Mesenchymal stem cell (in vitro differentiated cells and primary cell): ENCODE results near the gene DHX16. TPM values are rescaled to one million over a fixed set of nuclear protein-coding genes. Genes with fewer than 3 reads are reported as not detected.
"Not testable (repeated sequence)": the region's sequence is repeated elsewhere in the genome, so short reads cannot be mapped to it uniquely, and the experiment has no call there.

Experiments
- DNase-seq: peaks from one replicate; pipeline ENCODE4 v3.0.0-alpha.2; 2013
- H2AFZ ChIP-seq: one replicate; pipeline ENCODE4 v1.6.1; 2013; ENCODE audit warnings: low read depth, mild to moderate bottlenecking, control low read depth, inconsistent platforms, low read length, moderate library complexity
- H2AK5ac ChIP-seq: 2 replicates; pipeline ENCODE4 v1.6.1; 2013; ENCODE audit warnings: low read length, moderate library complexity, mild to moderate bottlenecking, inconsistent platforms; ENCODE audit not compliant: severe bottlenecking
- H2BK120ac ChIP-seq: one replicate; pipeline ENCODE4 v1.6.1; 2013; ENCODE audit warnings: low read depth, mild to moderate bottlenecking, inconsistent platforms, low read length, moderate library complexity
- H2BK12ac ChIP-seq, 2 experiments: one replicate each; pipeline ENCODE4 v1.6.1; 2013; ENCODE audit warnings: inconsistent platforms in 2 of 2, low read length in 2 of 2, mild to moderate bottlenecking in 2 of 2, moderate library complexity in 2 of 2, control low read depth in 1 of 2
- H2BK15ac ChIP-seq: one replicate; pipeline ENCODE4 v1.6.1; 2013; ENCODE audit warnings: mild to moderate bottlenecking, low read depth, inconsistent platforms; ENCODE audit not compliant: poor library complexity, severe bottlenecking
- H2BK5ac ChIP-seq: 2 replicates; pipeline ENCODE4 v1.6.1; 2013; ENCODE audit warnings: low read depth, mild to moderate bottlenecking, low read length, control low read depth, inconsistent platforms; ENCODE audit not compliant: poor library complexity, severe bottlenecking
- H3K14ac ChIP-seq, 2 experiments: one replicate each; pipeline ENCODE4 v1.6.1; 2013; ENCODE audit warnings: inconsistent platforms in 2 of 2, low read length in 2 of 2, control low read depth in 1 of 2, mild to moderate bottlenecking in 1 of 2, moderate library complexity in 1 of 2
- H3K18ac ChIP-seq, 2 experiments: one replicate each; pipeline ENCODE4 v1.6.1; 2013; ENCODE audit warnings: inconsistent platforms in 2 of 2, low read length in 2 of 2, control low read depth in 1 of 2, low read depth in 1 of 2, mild to moderate bottlenecking in 1 of 2
- H3K23ac ChIP-seq, 2 experiments: one replicate each; pipeline ENCODE4 v1.6.1; 2013; ENCODE audit warnings: inconsistent platforms in 2 of 2, low read length in 2 of 2, mild to moderate bottlenecking in 2 of 2, moderate library complexity in 2 of 2, control low read depth in 1 of 2
- H3K27ac ChIP-seq: 2 replicates; pipeline ENCODE4 v1.5.1; 2013; ENCODE audit warnings: mild to moderate bottlenecking, moderate library complexity, low read length, control low read depth, inconsistent platforms; ENCODE audit not compliant: poor library complexity, severe bottlenecking
- H3K27me3 ChIP-seq, 2 experiments: 2 replicates each; pipeline versions ENCODE4 v1.6.1 to v1.7.0; 2013; ENCODE audit warnings: low read length in 2 of 2, mild to moderate bottlenecking in 2 of 2, moderate library complexity in 2 of 2, control low read depth in 1 of 2, inconsistent platforms in 1 of 2; ENCODE audit not compliant: control insufficient read depth in 1 of 2, insufficient read depth in 1 of 2
- H3K36me3 ChIP-seq, 2 experiments: 2 replicates each; pipeline versions ENCODE4 v1.6.1 to v1.7.0; 2013; ENCODE audit warnings: low read length in 2 of 2, control low read depth in 1 of 2, inconsistent platforms in 1 of 2, low read depth in 1 of 2, mild to moderate bottlenecking in 1 of 2; ENCODE audit not compliant: insufficient read depth in 2 of 2, control insufficient read depth in 1 of 2
- H3K4ac ChIP-seq, 2 experiments: one replicate each; pipeline ENCODE4 v1.6.1; 2013; ENCODE audit warnings: inconsistent platforms in 2 of 2, low read length in 2 of 2, mild to moderate bottlenecking in 2 of 2, moderate library complexity in 2 of 2, control low read depth in 1 of 2, low read depth in 1 of 2
- H3K4me1 ChIP-seq: 2 replicates; pipeline ENCODE4 v1.6.1; 2013; ENCODE audit warnings: low read depth, low read length, control low read depth; ENCODE audit not compliant: control insufficient read depth, insufficient read depth
- H3K4me2 ChIP-seq: 2 replicates; pipeline ENCODE4 v1.6.1; 2013; ENCODE audit warnings: low read length, mild to moderate bottlenecking, inconsistent platforms; ENCODE audit not compliant: poor library complexity, severe bottlenecking
- H3K4me3 ChIP-seq, 2 experiments: 2 replicates each; pipeline versions ENCODE4 v1.5.1 to v1.7.0; 2013; ENCODE audit warnings: low read length in 2 of 2, mild to moderate bottlenecking in 2 of 2, control low read depth in 1 of 2, low read depth in 1 of 2; ENCODE audit not compliant: insufficient read depth in 1 of 2
- H3K79me1 ChIP-seq: replicated peaks from 2 replicates; pipeline ENCODE4 v1.6.1; 2013; ENCODE audit warnings: mild to moderate bottlenecking, control low read depth, low read length, inconsistent platforms; ENCODE audit not compliant: poor library complexity, severe bottlenecking
- H3K9ac ChIP-seq: 2 replicates; pipeline ENCODE4 v1.7.0; 2013; ENCODE audit warnings: mild to moderate bottlenecking, low read length, moderate library complexity
- H3K9me3 ChIP-seq: 2 replicates; pipeline ENCODE4 v1.7.0; 2013; ENCODE audit warnings: mild to moderate bottlenecking, low read length; ENCODE audit not compliant: control insufficient read depth
- H4K8ac ChIP-seq: one replicate; pipeline ENCODE4 v1.6.1; 2013; ENCODE audit warnings: inconsistent platforms, mild to moderate bottlenecking, low read length, moderate library complexity
- H4K91ac ChIP-seq: one replicate; pipeline ENCODE4 v1.6.1; 2013; ENCODE audit warnings: mild to moderate bottlenecking, low read length, inconsistent platforms
- WGBS: methylation state at CpG from one replicate; pipeline ENCODE4 v1.1.7; 2013; ENCODE audit warnings: mixed read lengths; 5-methylcytosine and 5-hydroxymethylcytosine counted together
- polyA plus RNA-seq, 2 experiments: library from polyadenylated mRNA; stranded (reverse); fragments of 200-250 nt; gene quantifications; one replicate each; pipeline ENCODE4 v1.2.3, GENCODE V29; 2013

The DHX16 gene
- 18.7 TPM for polyA plus RNA-seq (2013, experiment 1 of 2)
- 18.8 TPM for polyA plus RNA-seq (2013, experiment 2 of 2)

DNA sequence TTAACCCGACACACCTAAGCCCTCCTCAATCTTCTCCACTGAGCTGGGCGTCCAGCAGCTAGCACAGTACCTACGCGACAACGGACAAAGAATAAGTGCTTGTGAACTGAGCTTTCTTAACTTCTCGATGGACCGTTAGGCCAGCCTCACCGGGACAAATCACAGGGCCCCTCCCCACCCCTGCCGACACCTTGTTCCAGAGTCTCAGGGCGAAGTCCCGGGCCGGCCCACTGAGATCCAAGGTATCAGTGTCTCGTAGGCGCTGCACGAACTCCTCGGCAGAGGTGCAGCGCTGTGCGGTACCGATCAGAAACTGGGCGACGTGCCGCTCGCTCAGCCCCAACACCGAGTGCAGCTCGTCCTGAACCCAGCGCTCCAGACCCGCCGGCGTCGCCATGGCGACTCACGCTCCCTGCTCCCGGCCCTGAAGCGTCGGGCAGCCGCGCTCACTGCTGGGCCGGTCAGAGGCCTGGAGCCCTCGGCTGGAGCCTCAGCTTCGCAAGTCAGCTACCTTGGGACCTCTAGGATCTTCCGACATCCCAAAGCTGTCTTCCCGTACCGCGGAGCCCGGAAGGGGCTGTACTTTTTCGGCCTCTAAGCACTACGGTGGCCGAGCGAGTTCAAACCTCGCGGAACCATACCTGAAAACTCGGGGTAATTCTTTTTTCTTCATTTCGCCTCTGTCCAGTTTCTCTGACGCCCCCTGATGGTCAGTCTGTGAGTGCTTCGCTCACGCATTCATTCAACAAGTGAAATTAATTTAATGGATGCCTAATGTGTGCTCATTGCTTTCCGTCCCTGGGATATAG lies at the start of gene DHX16:
Gene DHX16 (minus strand): TSS at position 562 of the 809 bp plus-strand sequence. CDS start 165 bp downstream, at position 397.
- H3K27ac ChIP-seq: peak within 1 kb of the TSS; percentile 19
- H2BK15ac ChIP-seq: peak within 1 kb of the TSS; percentile 66
- no peak within 1 kb of the TSS for H2BK120ac ChIP-seq
- peak within 1 kb of the TSS; percentile 70 for H4K8ac ChIP-seq
- H3K4me2 ChIP-seq: peak within 1 kb of the TSS; percentile 87
- peak within 1 kb of the TSS; percentile 3 for H2BK5ac ChIP-seq
- H2AK5ac ChIP-seq: no peak within 1 kb of the TSS
- peak within 1 kb of the TSS; percentile 98 for H3K9ac ChIP-seq
- peak within 1 kb of the TSS in 1 of 2 experiments; percentile 95 for H3K14ac ChIP-seq
- DNase-seq: peak; percentile 99
- H3K9me3 ChIP-seq: no peaks in the 10 kb centered on the region
- H3K18ac ChIP-seq: peak within 1 kb of the TSS; percentile 23 to 71
- peak within 1 kb of the TSS; percentile 74 for H2AFZ ChIP-seq
- H3K27me3 ChIP-seq: no peaks in the 10 kb centered on the region
- peak within 1 kb of the TSS; percentile 5 for H4K91ac ChIP-seq
- peak within 1 kb of the TSS in 1 of 2 experiments; percentile 63 for H3K23ac ChIP-seq
- H3K4me1 ChIP-seq: peaks cover 10% of the 10 kb centered on the region
- peak within 1 kb of the TSS; percentile 88 to 98 for H3K4me3 ChIP-seq
- no peak within 1 kb of the TSS for H2BK12ac ChIP-seq
- H3K36me3 ChIP-seq: peaks cover 37 to 46% of the 10 kb centered on the region in 2 experiments
- under 1% methylated on average over 54 of the region's 57 CpGs for WGBS
- peak within 1 kb of the TSS; percentile 72 to 83 for H3K4ac ChIP-seq
- peaks cover 19% of the 10 kb centered on the region for H3K79me1 ChIP-seq

DNA sequence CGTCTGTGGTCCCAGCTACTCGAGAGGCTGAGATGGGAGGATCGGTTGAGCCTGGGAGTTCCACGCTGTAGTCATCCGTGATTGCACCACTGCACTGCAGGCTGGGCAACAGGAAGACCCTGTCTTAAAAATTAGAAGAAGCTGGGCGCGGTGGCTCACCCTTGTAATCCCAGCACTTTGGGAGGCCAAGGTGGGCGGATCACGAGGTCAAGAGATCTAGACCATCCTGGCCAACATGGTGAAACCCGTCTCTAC lies 49.1 kb upstream of the DHX16 start:
- H3K27ac ChIP-seq: peak overlapping the region; percentile 97
- peaks cover 33 to 42% of the 10 kb centered on the region in 2 experiments for H3K36me3 ChIP-seq
- not testable (repeated sequence) for H3K27me3 ChIP-seq, H2BK15ac ChIP-seq, H3K23ac ChIP-seq, H2AK5ac ChIP-seq, H4K91ac ChIP-seq, H2BK120ac ChIP-seq, H3K79me1 ChIP-seq, H3K9me3 ChIP-seq, H3K14ac ChIP-seq, H2AFZ ChIP-seq, H2BK12ac ChIP-seq, H4K8ac ChIP-seq
- H3K9ac ChIP-seq: peak overlapping the region; percentile 96
- 3% methylated on average over 10 of the region's 10 CpGs for WGBS
- H3K4ac ChIP-seq: peak overlapping the region in 1 of 2 experiments; percentile 98
- H3K18ac ChIP-seq: peak overlapping the region; percentile 3 to 84
- peak overlapping the region; percentile 67 for H3K4me2 ChIP-seq
- peaks cover 16% of the 10 kb centered on the region for H3K4me1 ChIP-seq
- DNase-seq: peak; percentile 59
- H3K4me3 ChIP-seq: peak overlapping the region; percentile 84 to 87
- H2BK5ac ChIP-seq: peak overlapping the region; percentile 76

DNA sequence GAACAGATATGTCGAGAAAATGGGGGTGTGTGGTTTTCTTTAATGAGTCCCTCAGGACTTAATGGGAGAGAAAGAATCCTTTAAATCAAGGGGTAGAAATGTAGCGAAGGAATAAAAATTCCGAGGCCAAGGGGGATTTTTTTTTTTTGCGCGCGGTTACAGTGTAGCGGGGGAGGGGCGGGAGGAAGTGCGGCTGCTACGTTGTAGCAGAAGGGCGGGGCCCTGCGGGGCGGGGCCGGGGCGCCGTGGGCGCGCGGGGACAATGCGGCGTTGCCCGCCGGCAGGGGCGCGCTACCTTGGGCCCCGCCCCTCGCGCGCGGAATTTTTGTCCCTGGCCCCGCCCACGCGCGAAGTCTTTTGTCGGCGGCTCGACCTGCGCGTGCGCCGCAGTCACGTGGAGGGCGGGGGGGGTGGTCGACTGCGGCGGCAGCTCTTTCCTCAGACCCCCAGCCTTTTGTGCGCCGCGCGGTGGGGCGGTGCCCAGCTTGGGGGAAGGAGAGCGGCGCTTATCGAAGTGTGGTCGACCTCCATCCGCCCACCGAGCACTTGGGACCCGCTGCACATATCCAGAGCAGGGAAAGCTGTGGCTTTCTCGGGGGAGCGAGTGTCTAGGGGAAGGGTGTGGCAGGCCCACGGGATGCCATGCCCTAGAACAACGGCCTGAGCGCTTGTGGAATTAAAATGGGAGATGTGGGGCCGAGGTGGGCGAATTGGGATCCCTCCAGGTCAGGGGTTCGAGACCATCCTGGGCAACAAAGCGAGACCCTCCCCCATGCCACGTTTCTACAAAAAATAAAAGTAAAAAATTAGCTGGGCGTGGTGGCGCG lies 48.6 kb upstream of the DHX16 start:
- H4K8ac ChIP-seq: peak overlapping the region; percentile 43
- H3K9ac ChIP-seq: peak overlapping the region; percentile 99
- H3K4me1 ChIP-seq: peaks cover 16% of the 10 kb centered on the region
- H3K27ac ChIP-seq: peak overlapping the region; percentile 97
- peak overlapping the region in 1 of 2 experiments; percentile 94 for H3K23ac ChIP-seq
- peak overlapping the region; percentile 12 for H2BK120ac ChIP-seq
- H3K14ac ChIP-seq: peak overlapping the region in 1 of 2 experiments; percentile 94
- no peaks in the 10 kb centered on the region for H3K9me3 ChIP-seq
- H3K27me3 ChIP-seq: no peaks in the 10 kb centered on the region
- peak overlapping the region; percentile 67 for H3K4me2 ChIP-seq
- H2BK15ac ChIP-seq: no peak overlapping the region
- peak overlapping the region in 1 of 2 experiments; percentile 98 for H3K4ac ChIP-seq
- H2BK5ac ChIP-seq: peak overlapping the region; percentile 76
- no peak overlapping the region for H2AFZ ChIP-seq
- H2BK12ac ChIP-seq: peak overlapping the region in 1 of 2 experiments; percentile 23
- DNase-seq: peak; percentile 90
- H2AK5ac ChIP-seq: peak overlapping the region; percentile 84
- H4K91ac ChIP-seq: peak overlapping the region; percentile 43
- peak overlapping the region; percentile 84 to 93 for H3K4me3 ChIP-seq
- WGBS: under 1% methylated on average over 59 of the region's 71 CpGs
- peak overlapping the region; percentile 84 to 95 for H3K18ac ChIP-seq
- peaks cover 33 to 39% of the 10 kb centered on the region in 2 experiments for H3K36me3 ChIP-seq
- peaks cover 3% of the 10 kb centered on the region for H3K79me1 ChIP-seq
